ENCODE results near the gene CLIC5. TPM values are rescaled to one million over a fixed set of nuclear protein-coding genes. Genes with fewer than 3 reads are reported as not detected.

CLIC5 gene
- total RNA-seq, 3 donors from 2014 or later: 3.4 to 5.4 (median 4.9) TPM

- Histone ChIP-seq H3K4me1 (no peaks in the 10 kb centered on the region), H3K27ac (no peak overlapping the region), H3K27me3 (no peaks in the 10 kb centered on the region), H3K9me3 (no peaks in the 10 kb centered on the region), H3K36me3 (no peaks in the 10 kb centered on the region), H3K4me3 (no peak overlapping the region)
- DNase-seq (ENCODE audit: low spot score in 2 of 2): no peak
- intact Hi-C loops (cut with DNase I; ENCODE audit: low total_unique reads): no loop called here
- no peak for TF ChIP-seq CTCF (IDR thresholded peaks at IDR 0.05)
- TF ChIP-seq POLR2AphosphoS5 (IDR thresholded peaks at IDR 0.05): no peak
- no peak for TF ChIP-seq POLR2A (IDR thresholded peaks at IDR 0.05)
Measured at GRCh38 chr6:45986746-45987274, 28.9 kb downstream of the CLIC5 start.

- no peaks in the 10 kb centered on the region for H3K9me3 ChIP-seq
- H3K4me1 ChIP-seq: no peaks in the 10 kb centered on the region
- no peak for DNase-seq (ENCODE audit: low spot score in 2 of 2)
- no peaks in the 10 kb centered on the region for H3K36me3 ChIP-seq
- no peak overlapping the region for H3K27ac ChIP-seq
- no peak for TF ChIP-seq POLR2A (IDR thresholded peaks at IDR 0.05)
- TF ChIP-seq CTCF (IDR thresholded peaks at IDR 0.05): no peak
- no peak for TF ChIP-seq POLR2AphosphoS5 (IDR thresholded peaks at IDR 0.05)
- H3K4me3 ChIP-seq: no peak overlapping the region
- no peaks in the 10 kb centered on the region for H3K27me3 ChIP-seq
- intact Hi-C loops (cut with DNase I; ENCODE audit: low total_unique reads): no loop called here
Measured at GRCh38 chr6:45984788-45985425, 30.8 kb downstream of the CLIC5 start.

- no peak for DNase-seq (ENCODE audit: low spot score in 2 of 2)
- H3K4me1 ChIP-seq: no peaks in the 10 kb centered on the region
- no peaks in the 10 kb centered on the region for H3K27me3 ChIP-seq
- no peaks in the 10 kb centered on the region for H3K36me3 ChIP-seq
- H3K9me3 ChIP-seq: no peaks in the 10 kb centered on the region
- TF ChIP-seq POLR2AphosphoS5 (IDR thresholded peaks at IDR 0.05) (no peak), POLR2A (IDR thresholded peaks at IDR 0.05) (no peak), CTCF (IDR thresholded peaks at IDR 0.05) (no peak)
- no peak overlapping the region for H3K27ac ChIP-seq
- intact Hi-C loops (cut with DNase I; ENCODE audit: low total_unique reads): no loop called here
- H3K4me3 ChIP-seq: no peak overlapping the region
Measured at GRCh38 chr6:45984347-45984746, 31.3 kb downstream of the CLIC5 start.

- Histone ChIP-seq H3K27ac (no peak overlapping the region), H3K27me3 (no peaks in the 10 kb centered on the region), H3K4me1 (no peaks in the 10 kb centered on the region), H3K9me3 (no peaks in the 10 kb centered on the region), H3K36me3 (no peaks in the 10 kb centered on the region), H3K4me3 (no peak overlapping the region)
- no peak for DNase-seq (ENCODE audit: low spot score in 2 of 2)
- intact Hi-C loops (cut with DNase I; ENCODE audit: low total_unique reads): no loop called here
- TF ChIP-seq CTCF (IDR thresholded peaks at IDR 0.05) (no peak), POLR2A (IDR thresholded peaks at IDR 0.05) (no peak), POLR2AphosphoS5 (IDR thresholded peaks at IDR 0.05) (no peak)
Measured at GRCh38 chr6:45983062-45983461, 32.6 kb downstream of the CLIC5 start.

GRCh38 chr6:45982280-45983036 is 33.2 kb downstream of the CLIC5 start:
- Histone ChIP-seq H3K4me1 (no peaks in the 10 kb centered on the region), H3K9me3 (no peaks in the 10 kb centered on the region), H3K27me3 (no peaks in the 10 kb centered on the region), H3K36me3 (no peaks in the 10 kb centered on the region), H3K4me3 (no peak overlapping the region), H3K27ac (no peak overlapping the region)
- TF ChIP-seq POLR2A (IDR thresholded peaks at IDR 0.05) (no peak), CTCF (IDR thresholded peaks at IDR 0.05) (no peak), POLR2AphosphoS5 (IDR thresholded peaks at IDR 0.05) (no peak)
- no peak for DNase-seq (ENCODE audit: low spot score in 2 of 2)
- intact Hi-C loops (cut with DNase I; ENCODE audit: low total_unique reads): no loop called here
